Measurements from ENCODE around the gene RAB11FIP3.
A peak's percentile ranks its signal among the peaks of the same experiment; 100 is the strongest.

Gene RAB11FIP3

GRCh38 chr16:515939-516226 is 90.4 kb downstream of the RAB11FIP3 start:
- no peaks in the 10 kb centered on the region for H3K9me3 Mint-ChIP-seq
- no peak overlapping the region for H3K4me3 Mint-ChIP-seq
- no peak for ATAC-seq (replicated peaks; ENCODE audit: extremely low read depth, poor library complexity, severe bottlenecking)
- H3K4me1 Mint-ChIP-seq = no peaks in the 10 kb centered on the region
- H3K36me3 Mint-ChIP-seq (ENCODE audit: insufficient read depth) = peaks cover 8% of the 10 kb centered on the region
- no peak overlapping the region for H3K27ac Mint-ChIP-seq (ENCODE audit: low read depth)
- H3K27me3 Mint-ChIP-seq = no peaks in the 10 kb centered on the region
- no peak for DNase-seq (ENCODE audit: low spot score in 2 of 2)

- DNase-seq (ENCODE audit: low spot score in 2 of 2) (no peak), ATAC-seq (replicated peaks; ENCODE audit: extremely low read depth, poor library complexity, severe bottlenecking) (no peak)
- H3K36me3 Mint-ChIP-seq (ENCODE audit: insufficient read depth) = peaks cover 8% of the 10 kb centered on the region
- no peaks in the 10 kb centered on the region for H3K4me1 Mint-ChIP-seq
- H3K4me3 Mint-ChIP-seq = no peak overlapping the region
- no peaks in the 10 kb centered on the region for H3K27me3 Mint-ChIP-seq
- H3K27ac Mint-ChIP-seq (ENCODE audit: low read depth) = no peak overlapping the region
- H3K9me3 Mint-ChIP-seq = no peaks in the 10 kb centered on the region
Measured at GRCh38 chr16:516301-516700, 90.9 kb downstream of the RAB11FIP3 start.

GRCh38 chr16:518858-519257 is 93.4 kb downstream of the RAB11FIP3 start:
- Mint-ChIP-seq H3K9me3 (no peaks in the 10 kb centered on the region), H3K4me1 (no peaks in the 10 kb centered on the region), H3K27ac (ENCODE audit: low read depth) (no peak overlapping the region), H3K27me3 (no peaks in the 10 kb centered on the region), H3K36me3 (ENCODE audit: insufficient read depth) (peaks cover 8% of the 10 kb centered on the region), H3K4me3 (no peak overlapping the region)
- no peak for ATAC-seq (replicated peaks; ENCODE audit: extremely low read depth, poor library complexity, severe bottlenecking)
- no peak for DNase-seq (ENCODE audit: low spot score in 2 of 2)

- Mint-ChIP-seq H3K36me3 (ENCODE audit: insufficient read depth) (peaks cover 8% of the 10 kb centered on the region), H3K4me1 (no peaks in the 10 kb centered on the region), H3K27ac (ENCODE audit: low read depth) (no peak overlapping the region), H3K27me3 (no peaks in the 10 kb centered on the region), H3K4me3 (no peak overlapping the region), H3K9me3 (no peaks in the 10 kb centered on the region)
- DNase-seq (ENCODE audit: low spot score in 2 of 2) (no peak), ATAC-seq (replicated peaks; ENCODE audit: extremely low read depth, poor library complexity, severe bottlenecking) (no peak)
Measured at GRCh38 chr16:519425-519824, 94.0 kb downstream of the RAB11FIP3 start.

GRCh38 chr16:519841-520687 is 94.6 kb downstream of the RAB11FIP3 start:
- Mint-ChIP-seq H3K27ac (ENCODE audit: low read depth) (no peak overlapping the region), H3K9me3 (no peaks in the 10 kb centered on the region), H3K4me3 (no peak overlapping the region), H3K36me3 (ENCODE audit: insufficient read depth) (peaks cover 8% of the 10 kb centered on the region), H3K27me3 (no peaks in the 10 kb centered on the region), H3K4me1 (no peaks in the 10 kb centered on the region)
- ATAC-seq (replicated peaks; ENCODE audit: extremely low read depth, poor library complexity, severe bottlenecking) = no peak
- DNase-seq (ENCODE audit: low spot score in 2 of 2) = no peak

GRCh38 chr16:520847-521246 is 95.4 kb downstream of the RAB11FIP3 start:
- no peak for ATAC-seq (replicated peaks; ENCODE audit: extremely low read depth, poor library complexity, severe bottlenecking)
- peaks cover 13% of the 10 kb centered on the region for H3K36me3 Mint-ChIP-seq (ENCODE audit: insufficient read depth)

GRCh38 chr16:521381-522210 is 96.1 kb downstream of the RAB11FIP3 start:
- H3K4me1 Mint-ChIP-seq = peaks cover 12% of the 10 kb centered on the region
- no peaks in the 10 kb centered on the region for H3K27me3 Mint-ChIP-seq
- no peak for DNase-seq (ENCODE audit: low spot score in 2 of 2)
- no peak overlapping the region for H3K4me3 Mint-ChIP-seq
- no peak for ATAC-seq (replicated peaks; ENCODE audit: extremely low read depth, poor library complexity, severe bottlenecking)
- H3K27ac Mint-ChIP-seq (ENCODE audit: low read depth) = no peak overlapping the region
- H3K9me3 Mint-ChIP-seq = no peaks in the 10 kb centered on the region
- H3K36me3 Mint-ChIP-seq (ENCODE audit: insufficient read depth) = peaks cover 10% of the 10 kb centered on the region

More at GRCh38 chr16:520847-521246, 95.4 kb downstream of the RAB11FIP3 start:
- Mint-ChIP-seq H3K4me1 (peaks cover 7% of the 10 kb centered on the region), H3K9me3 (no peaks in the 10 kb centered on the region), H3K4me3 (no peak overlapping the region), H3K27me3 (no peaks in the 10 kb centered on the region), H3K27ac (ENCODE audit: low read depth) (no peak overlapping the region)
- DNase-seq (ENCODE audit: low spot score in 2 of 2) = no peak

- no peak for DNase-seq (ENCODE audit: low spot score in 2 of 2)
- Mint-ChIP-seq H3K4me1 (peaks cover 15% of the 10 kb centered on the region), H3K36me3 (ENCODE audit: insufficient read depth) (peaks cover 11% of the 10 kb centered on the region), H3K27me3 (no peaks in the 10 kb centered on the region), H3K9me3 (no peaks in the 10 kb centered on the region), H3K4me3 (no peak overlapping the region), H3K27ac (ENCODE audit: low read depth) (no peak overlapping the region)
- no peak for ATAC-seq (replicated peaks; ENCODE audit: extremely low read depth, poor library complexity, severe bottlenecking)
Measured at GRCh38 chr16:522320-523096, 97.1 kb downstream of the RAB11FIP3 start.

GRCh38 chr16:523097-523741 is 97.8 kb downstream of the RAB11FIP3 start:
- Mint-ChIP-seq H3K4me1 (peaks cover 15% of the 10 kb centered on the region), H3K27me3 (no peaks in the 10 kb centered on the region), H3K27ac (ENCODE audit: low read depth) (peak overlapping the region; percentile 51), H3K4me3 (no peak overlapping the region), H3K9me3 (no peaks in the 10 kb centered on the region), H3K36me3 (ENCODE audit: insufficient read depth) (peaks cover 11% of the 10 kb centered on the region)
- DNase-seq (ENCODE audit: low spot score in 2 of 2) = no peak
- ATAC-seq (replicated peaks; ENCODE audit: extremely low read depth, poor library complexity, severe bottlenecking) = no peak

GRCh38 chr16:524274-525040 is 99.0 kb downstream of the RAB11FIP3 start:
- H3K4me3 Mint-ChIP-seq = no peak overlapping the region
- no peak for ATAC-seq (replicated peaks; ENCODE audit: extremely low read depth, poor library complexity, severe bottlenecking)
- peaks cover 15% of the 10 kb centered on the region for H3K36me3 Mint-ChIP-seq (ENCODE audit: insufficient read depth)
- no peak for DNase-seq (ENCODE audit: low spot score in 2 of 2)
- no peaks in the 10 kb centered on the region for H3K9me3 Mint-ChIP-seq
- H3K27ac Mint-ChIP-seq (ENCODE audit: low read depth) = no peak overlapping the region
- peaks cover 25% of the 10 kb centered on the region for H3K4me1 Mint-ChIP-seq
- no peaks in the 10 kb centered on the region for H3K27me3 Mint-ChIP-seq

- H3K27ac Mint-ChIP-seq (ENCODE audit: low read depth) = peak overlapping the region; percentile 93
- H3K36me3 Mint-ChIP-seq (ENCODE audit: insufficient read depth) = peaks cover 14% of the 10 kb centered on the region
- no peak for ATAC-seq (replicated peaks; ENCODE audit: extremely low read depth, poor library complexity, severe bottlenecking)
- DNase-seq (ENCODE audit: low spot score in 2 of 2) = no peak
- H3K9me3 Mint-ChIP-seq = no peaks in the 10 kb centered on the region
- H3K4me3 Mint-ChIP-seq = peak overlapping the region; percentile 74
- peaks cover 28% of the 10 kb centered on the region for H3K4me1 Mint-ChIP-seq
- H3K27me3 Mint-ChIP-seq = no peaks in the 10 kb centered on the region
Measured at GRCh38 chr16:525123-525519, 99.7 kb downstream of the RAB11FIP3 start.
